A673 (cell line): ENCODE results near the gene TMTC4. TPM values are rescaled to one million over a fixed set of nuclear protein-coding genes. Genes with fewer than 3 reads are reported as not detected.

Source experiments
- BruUV-seq: library from RNA; stranded (reverse); fragments of 400-500 nt; replicated peaks from 2 replicates; lab custom pipeline; 2021; lab: Mats Ljungman, UMichigan
- CTCF ChIA-PET: fragments of 300-600 bp; sonication (Branson Sonifier 250); formaldehyde crosslinking; loops from one replicate; lab custom pipeline; 2022; ENCODE audit warnings: antibody characterized with exemption; lab: Charles Lee
- POLR2A ChIA-PET: fragments of 300-600 bp; sonication (Branson Sonifier 250); formaldehyde crosslinking; loops from one replicate; lab custom pipeline; 2022; ENCODE audit warnings: antibody characterized with exemption; ENCODE audit not compliant: low non-redundant PET; lab: Charles Lee
- DNase-seq: peaks from one replicate; pipeline ENCODE4 v3.0.0-alpha.2; 2015; ENCODE audit warnings: low spot score
- H3K27ac ChIP-seq: fragments of 200-600 bp; sonication (generic); 2 replicates; pipeline ENCODE4 v1.5.1; 2016; ENCODE audit warnings: mixed run types, low read depth, mild to moderate bottlenecking, mixed read lengths, antibody characterized with exemption, low read length; ENCODE audit not compliant: poor library complexity, severe bottlenecking
- H3K27me3 ChIP-seq: fragments of 200-600 bp; sonication (generic); replicated peaks from 2 replicates; pipeline ENCODE4 v1.6.1; 2017; ENCODE audit warnings: mixed run types, low read depth, mild to moderate bottlenecking, mixed read lengths, antibody characterized with exemption, low read length; ENCODE audit not compliant: insufficient read depth, poor library complexity
- H3K36me3 ChIP-seq: fragments of 200-600 bp; sonication (generic); 2 replicates; pipeline ENCODE4 v1.6.1; 2016; ENCODE audit warnings: mixed run types, mild to moderate bottlenecking, mixed read lengths, antibody characterized with exemption, low read length; ENCODE audit not compliant: insufficient read depth, poor library complexity, severe bottlenecking
- H3K4me1 ChIP-seq: fragments of 200-600 bp; sonication (generic); 2 replicates; pipeline ENCODE4 v1.6.1; 2017; ENCODE audit warnings: mixed run types, mild to moderate bottlenecking, mixed read lengths, antibody characterized with exemption, low read length; ENCODE audit not compliant: insufficient read depth, poor library complexity, severe bottlenecking
- H3K4me3 ChIP-seq: fragments of 200-600 bp; sonication (generic); 2 replicates; pipeline ENCODE4 v1.5.1; 2016; ENCODE audit warnings: low read depth, mixed run types, mild to moderate bottlenecking, mixed read lengths, low read length; ENCODE audit not compliant: poor library complexity, severe bottlenecking
- H3K9me3 ChIP-seq: fragments of 200-600 bp; sonication (generic); 2 replicates; pipeline ENCODE4 v1.6.1; 2016; ENCODE audit warnings: mixed run types, low read depth, mild to moderate bottlenecking, mixed read lengths, antibody characterized with exemption, low read length; ENCODE audit not compliant: poor library complexity, severe bottlenecking
- EZH2 ChIP-seq: fragments of 200-600 bp; sonication (generic); IDR thresholded peaks from 2 replicates; pipeline ENCODE4 v1.6.1; 2017; ENCODE audit warnings: borderline replicate concordance, low read depth, mild to moderate bottlenecking, mixed read lengths, antibody characterized with exemption, low read length; ENCODE audit not compliant: poor library complexity, severe bottlenecking
- intact Hi-C: fragments of 100-400 bp; cut with micrococcal nuclease; formaldehyde crosslinking; loops from one replicate; pipeline ENCODE4 v1.10.0; 2022; ENCODE audit not compliant: unreplicated experiment
- total RNA-seq: library from RNA; stranded (reverse); gene quantifications from 2 replicates; pipeline ENCODE4 v1.2.3, GENCODE V29; 2021
- TF ChIP-seq, protein P1 (sequence below): fragments of 300-800, 200-600 bp; sonication (generic); conservative IDR thresholded peaks from 2 replicates; pipeline ENCODE4 v1.5.1; 2017; ENCODE audit warnings: low read depth, mild to moderate bottlenecking, antibody characterized with exemption, low read length, moderate library complexity, mixed read lengths

The TMTC4 gene
- total RNA-seq, 1 experiment from 2014 or later: 21.3 TPM

DNA sequence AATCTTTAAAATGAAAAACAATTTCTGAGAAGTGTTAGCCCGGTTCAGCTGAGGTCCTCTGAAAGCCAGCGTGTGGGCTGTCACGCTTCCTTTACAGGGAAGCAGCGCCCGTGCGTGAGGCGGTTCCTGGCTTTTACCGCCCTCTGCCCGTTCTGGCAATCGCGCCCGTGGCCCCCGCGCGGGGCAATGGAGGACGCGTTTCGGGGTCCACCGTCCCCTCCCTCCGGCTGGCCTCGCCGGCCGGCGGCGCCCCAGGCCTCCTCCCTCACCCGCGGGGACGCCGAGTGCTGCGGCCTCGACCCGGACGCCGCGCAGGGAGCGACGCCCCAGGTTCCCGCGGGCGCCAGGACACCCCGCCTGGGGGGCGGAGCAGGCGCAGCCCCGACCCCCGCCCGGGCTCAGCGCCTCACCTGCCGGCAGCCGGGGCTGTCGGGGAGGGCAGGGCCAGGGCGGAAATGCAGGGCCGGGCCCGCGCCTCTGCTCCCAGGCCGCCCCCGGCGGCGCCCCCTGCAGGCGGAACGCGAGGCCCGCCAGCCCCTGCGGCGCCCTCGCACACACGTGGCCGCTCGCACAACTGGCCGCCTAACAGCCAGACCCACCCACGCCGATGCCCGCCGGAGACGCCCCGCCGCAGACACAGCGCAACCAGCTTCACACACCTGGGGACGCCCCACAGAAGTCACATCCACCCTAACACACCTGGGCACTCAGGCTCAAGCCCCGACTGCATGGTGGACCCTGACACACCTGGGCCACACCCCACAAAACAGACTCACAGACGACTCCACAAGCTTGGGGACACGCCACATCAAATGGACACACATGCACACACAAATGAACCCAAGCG lies 86.0 kb downstream of the TMTC4 start, which contains the start of gene GGACT:
TSS of gene GGACT (minus strand) at position 459 of the 847 bp plus-strand sequence. CDS start 56,198 bp downstream, outside the sequence.
- Histone ChIP-seq H3K27me3 (no peaks in the 10 kb centered on the region), H3K27ac (peak within 1 kb of the TSS; percentile 82), H3K9me3 (no peaks in the 10 kb centered on the region), H3K36me3 (no peaks in the 10 kb centered on the region), H3K4me3 (peak within 1 kb of the TSS; percentile 58), H3K4me1 (peaks cover 14% of the 10 kb centered on the region)
- BruUV-seq: no TSS peak
- CTCF ChIA-PET: interaction anchor here (0.8 kb wide), 1 partner anchor 16 kb away, joined by 4 read pairs; no protein-coding TSS in a partner anchor
- peak; percentile 79 for DNase-seq
- intact Hi-C loops: no loop called here
- POLR2A ChIA-PET: no interaction called here
- TF ChIP-seq, protein P1, sequence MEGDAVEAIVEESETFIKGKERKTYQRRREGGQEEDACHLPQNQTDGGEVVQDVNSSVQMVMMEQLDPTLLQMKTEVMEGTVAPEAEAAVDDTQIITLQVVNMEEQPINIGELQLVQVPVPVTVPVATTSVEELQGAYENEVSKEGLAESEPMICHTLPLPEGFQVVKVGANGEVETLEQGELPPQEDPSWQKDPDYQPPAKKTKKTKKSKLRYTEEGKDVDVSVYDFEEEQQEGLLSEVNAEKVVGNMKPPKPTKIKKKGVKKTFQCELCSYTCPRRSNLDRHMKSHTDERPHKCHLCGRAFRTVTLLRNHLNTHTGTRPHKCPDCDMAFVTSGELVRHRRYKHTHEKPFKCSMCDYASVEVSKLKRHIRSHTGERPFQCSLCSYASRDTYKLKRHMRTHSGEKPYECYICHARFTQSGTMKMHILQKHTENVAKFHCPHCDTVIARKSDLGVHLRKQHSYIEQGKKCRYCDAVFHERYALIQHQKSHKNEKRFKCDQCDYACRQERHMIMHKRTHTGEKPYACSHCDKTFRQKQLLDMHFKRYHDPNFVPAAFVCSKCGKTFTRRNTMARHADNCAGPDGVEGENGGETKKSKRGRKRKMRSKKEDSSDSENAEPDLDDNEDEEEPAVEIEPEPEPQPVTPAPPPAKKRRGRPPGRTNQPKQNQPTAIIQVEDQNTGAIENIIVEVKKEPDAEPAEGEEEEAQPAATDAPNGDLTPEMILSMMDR: peak; percentile 58
- no peak for TF ChIP-seq EZH2

DNA sequence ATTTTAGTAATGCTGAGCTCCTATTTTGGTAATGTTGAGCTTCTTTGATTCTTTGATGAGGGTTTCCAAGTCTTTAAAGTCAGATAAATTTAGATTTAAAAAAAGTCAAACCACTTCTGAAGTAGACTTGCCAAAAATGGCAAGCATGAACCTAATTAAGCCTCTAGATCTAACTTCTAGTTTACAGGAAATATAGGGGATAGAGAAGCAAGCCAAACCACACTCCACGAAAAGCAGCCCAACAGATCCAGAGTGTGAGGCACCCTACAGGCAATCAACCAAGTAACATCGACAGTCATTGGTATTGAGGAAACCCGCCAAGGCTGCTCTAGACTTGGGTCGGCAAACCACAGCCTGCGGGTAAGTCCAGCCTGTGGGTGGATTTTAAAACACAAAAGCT lies 89.7 kb downstream of the TMTC4 start:
- H3K9me3 ChIP-seq: no peaks in the 10 kb centered on the region
- DNase-seq: peak; percentile 21
- POLR2A ChIA-PET: no interaction called here
- TF ChIP-seq, protein P1: no peak
- TF ChIP-seq EZH2: no peak
- intact Hi-C loops: no loop called here
- no peaks in the 10 kb centered on the region for H3K36me3 ChIP-seq
- H3K4me1 ChIP-seq: peaks cover 14% of the 10 kb centered on the region
- no peak overlapping the region for H3K4me3 ChIP-seq
- H3K27ac ChIP-seq: no peak overlapping the region
- no TSS peak for BruUV-seq
- CTCF ChIA-PET: no interaction called here
- no peaks in the 10 kb centered on the region for H3K27me3 ChIP-seq

- ChIA-PET POLR2A (no interaction called here), CTCF (no interaction called here)
- Histone ChIP-seq H3K36me3 (no peaks in the 10 kb centered on the region), H3K27me3 (no peaks in the 10 kb centered on the region), H3K9me3 (no peaks in the 10 kb centered on the region), H3K4me3 (no peak overlapping the region), H3K27ac (no peak overlapping the region), H3K4me1 (peaks cover 4% of the 10 kb centered on the region)
- intact Hi-C loops: no loop called here
- BruUV-seq: no TSS peak
- DNase-seq: no peak
- TF ChIP-seq, protein P1: no peak
- TF ChIP-seq EZH2: no peak
These were observed 93.1 kb downstream of the TMTC4 start for GRCh38 chr13:100581504-100581903.
